GM23338 (cell line): ENCODE results near the gene DUOX1.

Experiments used
- CREB1 ChIP-seq: fragments of 250-450 bp; sonication (Bioruptor Pico); IDR thresholded peaks from 2 replicates; pipeline ENCODE4 v1.5.0; 2020; ENCODE audit warnings: low read depth, mild to moderate bottlenecking, moderate library complexity
- CTCF ChIP-seq, 2 experiments: fragments of 200-600 bp in 1 of 2; sonication (generic) in 1 of 2; conservative IDR thresholded peaks; 2 replicates each; pipeline versions ENCODE4 v1.5.1 to v1.6.1; 2016 to 2017; ENCODE audit warnings: antibody characterized with exemption in 2 of 2, low read depth in 2 of 2, mild to moderate bottlenecking in 2 of 2, moderate library complexity in 1 of 2
- EZH2 ChIP-seq: fragments of 200-600 bp; sonication (generic); IDR thresholded peaks from one replicate; pipeline ENCODE4 v1.8.0; 2017; ENCODE audit warnings: antibody characterized with exemption, mild to moderate bottlenecking, low read depth; ENCODE audit not compliant: unreplicated experiment
- EZH2phosphoT487 ChIP-seq: fragments of 200-600 bp; sonication (generic); IDR thresholded peaks from one replicate; pipeline ENCODE4 v1.8.1; 2018; ENCODE audit warnings: antibody characterized with exemption; ENCODE audit not compliant: unreplicated experiment
- JUNB ChIP-seq: IDR thresholded peaks from one replicate; pipeline ENCODE4 v1.6.1; 2016; ENCODE audit warnings: antibody characterized with exemption; ENCODE audit not compliant: unreplicated experiment
- POLR2AphosphoS5 ChIP-seq: IDR thresholded peaks from 2 replicates; pipeline ENCODE4 v1.6.1; 2016; ENCODE audit warnings: antibody characterized with exemption, low read depth
- REST ChIP-seq: IDR thresholded peaks from one replicate; pipeline ENCODE4 v1.6.1; 2018; ENCODE audit warnings: antibody characterized with exemption; ENCODE audit not compliant: unreplicated experiment
- ZNF331 ChIP-seq: fragments of 250-450 bp; sonication (Bioruptor Pico); IDR thresholded peaks from 2 replicates; pipeline ENCODE4 v1.5.0; 2020; ENCODE audit warnings: low read depth, mild to moderate bottlenecking, moderate library complexity

GRCh38 chr15:45107941-45108630 is 21.7 kb upstream of the DUOX1 start:
- no peak for TF ChIP-seq CTCF (conservative IDR thresholded peaks at IDR 0.05; ENCODE audit: low read depth in 2 of 2)
- TF ChIP-seq CREB1 (CRISPR knock-in tag): no peak
- no peak for TF ChIP-seq EZH2
- no peak for TF ChIP-seq POLR2AphosphoS5
- TF ChIP-seq ZNF331: no peak
- TF ChIP-seq REST: no peak
- TF ChIP-seq EZH2phosphoT487: no peak
- TF ChIP-seq JUNB: no peak
